Adrenal gland (tissue), 5 donors: ENCODE results near the gene RALGDS.

Source experiments
- CTCF ChIP-seq, 6 experiments: fragments of 450-650 bp in 4 of 6; fragments of 200-600 bp in 2 of 6; sonication (generic) in 1 of 6; IDR thresholded peaks; 1 replicate in 5 of 6; 2 replicates in 1 of 6; pipeline versions ENCODE4 v1.5.1 to v1.8.0; 2016 to 2021; ENCODE audit warnings: antibody characterized with exemption in 6 of 6, mild to moderate bottlenecking in 2 of 6, moderate library complexity in 1 of 6
- POLR2A ChIP-seq, 2 donors: fragments of 450-650 bp; IDR thresholded peaks; one replicate each; pipeline ENCODE4 v1.6.1; 2017; ENCODE audit warnings: antibody characterized with exemption in 2 of 2, mild to moderate bottlenecking in 2 of 2, moderate library complexity in 1 of 2
- donor health status: DM: no; HTN: no; CAD: no.

- TF ChIP-seq CTCF (IDR thresholded peaks at IDR 0.05) = no peak
- TF ChIP-seq POLR2A (IDR thresholded peaks at IDR 0.05) = no peak
Observed at GRCh38 chr9:133101356-133102189, 19.5 kb downstream of the RALGDS start.
